ENCODE data around the gene STK32B.
"Not testable (repeated sequence)": the region's sequence is repeated elsewhere in the genome, so short reads cannot be mapped to it uniquely, and the experiment has no call there.

STK32B gene

DNA sequence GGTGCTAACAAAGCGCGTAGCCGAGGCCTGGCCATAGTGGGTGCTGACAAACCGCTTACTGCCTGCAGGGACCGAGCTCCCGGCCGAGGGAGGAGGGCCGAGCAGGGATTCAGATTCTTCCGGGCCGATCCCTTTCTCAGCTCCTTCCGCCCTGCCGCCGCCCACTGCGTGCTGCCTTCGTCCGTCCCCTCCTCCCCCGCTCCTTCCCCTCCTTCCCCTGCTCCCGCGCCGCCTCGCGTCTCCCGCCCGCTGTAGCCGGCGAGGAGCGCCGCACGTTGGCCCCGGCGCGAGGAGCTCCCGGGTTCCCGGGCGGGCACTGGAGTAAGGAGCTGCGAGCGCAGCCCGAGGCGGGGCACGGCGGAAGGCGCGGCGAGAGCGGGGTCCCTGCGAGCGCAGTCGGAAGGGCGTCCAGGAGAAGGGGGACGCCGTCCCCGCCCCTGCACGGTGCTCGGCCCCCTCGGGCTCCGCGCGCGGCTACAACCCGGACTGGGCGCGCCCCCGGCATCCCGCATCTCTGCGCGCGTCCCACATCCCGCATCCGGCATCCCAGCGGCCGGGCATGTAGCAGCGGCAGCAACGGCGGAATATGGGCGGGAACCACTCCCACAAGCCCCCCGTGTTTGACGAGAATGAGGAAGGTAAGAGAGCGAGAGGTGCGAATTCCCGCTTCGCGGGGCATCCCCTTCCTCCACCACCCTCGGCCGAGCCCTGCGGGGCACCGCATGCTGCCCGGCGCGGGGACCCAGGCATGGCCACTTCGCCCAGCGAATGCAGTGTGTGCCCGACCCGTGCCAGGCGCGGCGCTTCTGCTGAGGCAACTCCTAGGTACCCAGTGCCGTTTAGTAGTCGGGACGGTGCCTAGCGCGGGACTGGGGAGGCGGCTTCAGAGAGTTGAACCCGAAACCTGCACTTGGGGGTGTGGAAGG lies at the start of gene STK32B:
Gene STK32B, plus strand, starts transcription at position 203 of the 926 bp plus-strand sequence.
- DNase-seq (ENCODE audit: low read depth in 2 of 2), result no peak

DNA sequence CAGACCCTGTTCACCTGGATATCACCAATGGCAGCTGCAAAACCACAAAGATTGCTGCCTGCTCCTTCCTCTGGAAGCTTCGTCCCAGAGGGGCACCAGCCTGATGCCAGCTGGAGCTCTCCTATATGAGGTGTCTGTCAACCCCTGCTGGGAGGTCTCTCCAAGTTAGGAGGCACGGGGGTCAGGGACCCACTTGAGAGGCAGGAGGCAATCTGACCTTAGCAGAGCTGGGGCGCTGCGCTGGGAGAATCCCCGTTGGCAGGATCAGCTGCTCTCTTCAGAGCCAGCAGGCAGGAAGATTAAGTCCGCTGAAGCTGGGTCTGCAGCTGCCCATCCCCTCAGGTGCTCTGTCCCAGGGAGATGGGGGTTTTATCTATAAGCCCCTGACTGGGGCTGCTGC lies 49.6 kb upstream of the STK32B start:
- DNase-seq (ENCODE audit: low read depth in 2 of 2), result not testable (repeated sequence)

DNA sequence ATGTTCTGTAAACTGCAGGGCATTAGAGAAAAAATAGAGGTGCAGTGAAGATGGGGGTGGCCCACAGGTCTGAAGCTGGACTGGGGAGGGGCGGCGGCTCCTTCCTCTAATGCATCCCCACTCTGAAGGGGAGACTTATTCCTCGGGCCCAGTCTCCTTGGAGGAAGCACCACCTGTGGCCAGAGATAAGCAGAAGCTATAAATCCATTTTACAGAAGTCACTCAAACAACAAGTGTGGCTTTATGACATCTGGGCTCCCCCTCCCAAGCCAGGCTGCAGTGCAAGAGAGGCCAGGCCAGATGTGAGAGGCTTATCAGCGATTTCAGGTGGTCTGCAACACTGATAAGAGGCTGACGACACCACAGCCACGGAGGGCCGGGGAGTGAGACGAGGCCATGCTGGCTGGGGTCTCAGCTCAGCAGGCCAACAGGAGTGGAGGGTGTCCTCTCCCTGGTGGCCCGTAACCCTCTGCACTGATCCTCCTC lies 47.9 kb upstream of the STK32B start:
- no peak for DNase-seq (ENCODE audit: low read depth in 2 of 2)

DNA sequence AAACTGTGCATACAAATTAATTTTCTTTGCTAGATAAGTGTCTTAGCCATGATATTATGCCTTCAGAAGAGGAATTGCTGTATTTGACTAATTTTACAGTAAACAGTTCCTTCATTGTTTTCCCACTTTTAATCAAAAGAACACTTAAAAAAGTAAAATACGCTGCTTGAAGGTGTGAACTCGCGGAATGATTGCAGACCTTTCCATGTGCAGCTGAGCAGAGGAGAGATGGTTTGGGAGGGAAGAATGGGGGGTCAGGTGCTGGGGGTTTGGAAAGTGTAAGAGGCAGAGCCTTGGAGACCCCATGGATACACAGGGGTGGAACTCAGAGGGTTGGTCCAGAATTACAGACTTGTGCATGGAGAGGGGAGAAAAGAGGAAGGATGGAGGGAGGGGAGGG lies 47.4 kb upstream of the STK32B start:
- no peak for DNase-seq (ENCODE audit: low read depth in 2 of 2)

DNA sequence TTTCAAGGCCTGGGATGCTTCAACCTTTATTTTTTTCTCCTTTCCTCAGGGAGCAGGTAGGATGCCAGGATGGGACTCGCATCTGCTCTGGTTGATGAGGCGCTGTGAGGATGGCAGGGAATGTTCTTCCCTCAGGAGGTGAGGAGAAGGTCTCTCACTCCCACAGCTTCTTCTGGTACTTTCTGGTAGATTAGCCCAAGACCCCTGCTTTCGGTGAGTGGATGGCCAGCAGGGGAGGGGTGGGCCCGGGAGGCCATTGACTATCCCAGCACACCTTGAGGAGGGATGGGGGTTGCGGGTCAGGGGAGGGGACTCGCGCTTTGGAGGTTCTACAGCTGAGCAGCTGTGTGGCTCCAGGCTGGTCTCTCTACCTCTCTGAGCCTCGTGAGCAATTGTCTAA lies 46.8 kb upstream of the STK32B start:
- DNase-seq (ENCODE audit: low read depth in 2 of 2), result no peak

DNA sequence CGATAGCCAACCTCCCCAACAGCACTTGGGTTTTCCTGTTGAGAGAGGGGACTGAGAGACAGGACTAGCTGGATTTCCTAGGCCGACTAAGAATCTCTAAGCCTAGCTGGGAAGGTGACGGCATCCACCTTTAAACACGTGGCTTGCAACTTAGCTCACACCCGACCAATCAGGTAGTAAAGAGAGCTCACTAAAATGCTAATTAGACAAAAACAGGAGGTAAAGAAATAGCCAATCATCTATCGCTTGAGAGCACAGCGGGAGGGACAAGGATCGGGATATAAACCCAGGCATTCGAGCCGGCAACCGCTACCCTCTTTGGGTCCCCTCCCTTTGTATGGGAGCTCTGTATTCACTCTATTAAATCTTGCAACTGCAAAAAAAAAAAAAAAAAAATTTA lies 44.3 kb upstream of the STK32B start:
- not testable (repeated sequence) for DNase-seq (ENCODE audit: low read depth in 2 of 2)

DNA sequence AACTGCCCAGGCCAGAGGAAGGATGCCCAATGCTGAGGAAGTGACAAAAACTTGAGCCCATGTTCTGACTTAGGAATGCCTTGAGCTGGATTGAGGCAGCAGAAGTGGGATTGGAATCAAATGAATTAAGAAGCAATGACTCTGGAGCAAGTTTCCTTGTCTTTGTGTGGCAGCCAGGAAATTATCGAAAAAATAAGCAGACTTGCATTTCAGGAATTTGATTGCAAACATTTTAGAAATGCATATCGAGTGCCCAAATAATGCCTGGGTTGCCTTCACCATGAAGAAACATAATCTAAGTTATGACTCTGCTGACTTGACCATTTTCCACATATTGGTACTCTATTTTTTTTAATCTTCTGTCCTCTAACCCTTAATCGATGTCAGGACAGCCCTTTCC lies 41.5 kb upstream of the STK32B start:
- DNase-seq (ENCODE audit: low read depth in 2 of 2), result no peak

DNA sequence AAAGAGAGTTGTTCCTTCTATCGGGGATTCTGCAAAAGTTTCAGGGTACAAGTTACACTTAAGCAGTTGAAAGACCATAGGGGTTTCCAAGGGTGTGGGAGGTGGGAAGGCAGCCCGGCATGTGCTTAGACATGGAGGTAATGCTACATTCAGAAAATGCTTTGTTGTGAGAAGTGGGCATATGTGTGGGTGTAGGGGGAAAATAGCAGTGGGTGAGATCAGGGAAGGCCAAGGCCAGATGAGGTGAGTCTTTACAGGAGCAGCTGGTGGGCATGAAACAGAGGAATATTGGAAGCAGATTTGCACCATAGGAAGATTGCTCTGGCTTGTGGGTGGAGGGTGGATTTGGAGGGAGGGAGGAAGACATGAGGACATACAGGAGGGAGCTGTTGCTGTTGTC lies 40.3 kb upstream of the STK32B start:
- DNase-seq (ENCODE audit: low read depth in 2 of 2), result no peak

DNA sequence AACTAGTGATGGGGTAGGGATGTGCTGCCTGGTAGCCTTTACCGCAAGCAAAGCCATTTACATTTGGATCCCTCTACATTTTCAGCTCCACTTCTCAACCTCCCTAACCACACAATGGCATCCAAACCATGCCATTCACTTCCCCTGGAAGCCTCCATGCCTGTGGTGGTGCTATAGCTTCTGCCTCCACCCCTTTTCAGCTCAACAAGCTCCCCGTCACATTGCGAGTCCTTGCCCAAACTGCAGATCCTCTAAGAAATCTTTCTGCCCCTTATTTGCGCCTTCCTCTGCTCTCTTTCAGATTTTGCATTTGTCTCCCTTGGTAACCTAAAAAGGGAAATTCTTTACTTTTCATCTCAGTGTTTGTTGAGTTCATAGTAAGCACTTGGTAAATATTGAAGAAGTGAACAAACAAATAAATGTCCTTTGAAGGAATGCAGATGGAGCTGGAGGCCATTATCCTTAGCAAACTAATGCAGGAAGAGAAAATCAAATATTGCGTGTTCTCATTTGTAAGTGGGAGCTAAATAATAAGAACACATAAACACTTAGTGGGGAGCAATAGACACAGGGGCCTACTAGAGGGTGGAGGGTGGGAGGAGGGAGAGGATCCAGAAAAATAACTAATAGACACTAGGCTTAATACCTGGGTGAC lies 38.9 kb upstream of the STK32B start:
- DNase-seq (ENCODE audit: low read depth in 2 of 2), result no peak

DNA sequence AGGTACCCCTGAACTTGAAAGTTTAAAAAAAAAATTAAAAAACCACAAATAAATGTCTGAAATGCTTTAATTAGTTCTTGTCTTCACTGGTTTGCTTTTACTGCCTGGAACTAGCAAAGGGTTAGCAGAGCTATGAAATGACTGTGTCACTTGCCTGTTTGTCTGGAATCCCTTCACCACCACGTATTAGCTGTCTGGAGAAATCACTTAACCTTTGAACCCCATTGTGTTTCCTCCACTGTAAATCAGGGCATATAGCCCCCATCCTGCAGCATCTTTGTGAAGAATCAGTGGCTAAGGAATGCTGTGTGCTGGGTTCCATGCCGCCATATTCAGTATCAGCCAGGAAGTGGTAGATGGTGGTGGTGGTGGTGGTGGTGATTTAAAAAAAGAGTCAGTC lies 38.3 kb upstream of the STK32B start:
- no peak for DNase-seq (ENCODE audit: low read depth in 2 of 2)

DNA sequence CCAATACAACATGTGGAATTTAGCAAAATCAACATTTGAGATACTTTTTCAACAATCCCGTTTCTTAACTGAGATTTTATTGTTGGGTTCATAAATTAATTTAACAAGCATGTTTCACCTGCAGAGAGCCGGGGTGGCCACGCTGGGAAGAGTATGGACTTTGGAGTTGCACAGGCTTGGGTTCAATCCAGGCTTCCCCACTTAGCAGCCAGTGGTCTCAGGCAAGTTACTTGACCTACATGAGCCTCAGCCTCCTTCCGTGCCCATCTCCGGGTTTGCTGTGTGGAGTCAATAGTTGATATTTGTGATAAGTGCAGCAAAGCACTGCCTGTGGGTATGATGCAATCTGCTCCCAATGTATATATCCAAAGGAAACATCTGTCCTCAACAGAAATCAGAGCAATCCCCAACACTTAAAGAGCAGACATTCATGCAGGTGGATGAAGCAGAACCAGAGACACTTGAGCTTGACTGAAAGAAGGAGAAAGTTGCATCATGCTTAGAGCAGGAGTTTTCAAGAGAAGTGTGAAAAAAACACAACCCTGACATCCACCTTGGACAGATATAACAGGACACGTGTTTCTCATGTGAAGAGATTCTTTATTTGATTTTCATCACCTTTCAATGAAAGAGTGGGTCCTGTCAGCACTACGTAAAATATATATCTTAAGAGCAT lies 37.1 kb upstream of the STK32B start:
- no peak for DNase-seq (ENCODE audit: low read depth in 2 of 2)

DNA sequence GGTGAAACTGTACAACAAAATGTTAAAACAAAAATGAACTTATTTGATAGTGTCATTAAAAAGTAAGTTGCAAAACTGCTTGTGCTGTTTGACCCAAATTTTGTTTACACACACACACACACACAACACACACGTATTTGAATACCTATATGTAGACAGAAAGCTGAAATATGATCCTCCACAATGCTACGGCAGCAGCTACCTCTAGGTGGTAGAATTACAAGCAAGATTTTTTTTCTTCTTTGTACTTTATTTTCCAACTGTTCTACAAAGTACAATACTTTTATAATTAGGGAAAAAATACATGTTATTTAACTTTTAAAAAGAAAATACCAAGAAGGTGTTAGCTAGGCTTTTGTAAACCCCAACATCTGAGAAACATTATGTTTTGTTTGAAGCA lies 33.2 kb upstream of the STK32B start:
- no peak for DNase-seq (ENCODE audit: low read depth in 2 of 2)

DNA sequence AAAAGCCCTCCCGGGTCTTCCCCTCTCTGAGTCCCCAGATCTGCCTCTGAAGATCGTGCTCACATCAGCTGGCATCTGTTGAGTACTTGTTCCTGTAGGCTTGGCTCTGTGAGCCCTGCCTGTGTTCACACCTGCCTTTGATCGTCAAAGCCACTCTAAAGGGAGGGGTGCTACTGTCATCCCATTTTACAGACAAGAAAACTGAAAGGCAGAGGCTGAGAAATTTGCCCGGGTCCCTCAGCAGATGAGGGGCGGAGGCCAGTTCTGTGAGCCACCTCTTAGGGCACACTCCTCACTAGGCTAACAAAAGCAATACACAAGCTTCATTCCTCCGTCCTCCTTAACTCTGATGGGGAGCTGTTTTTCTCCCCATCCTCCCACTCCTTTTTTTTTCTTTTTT lies 32.7 kb upstream of the STK32B start:
- no peak for DNase-seq (ENCODE audit: low read depth in 2 of 2)

DNA sequence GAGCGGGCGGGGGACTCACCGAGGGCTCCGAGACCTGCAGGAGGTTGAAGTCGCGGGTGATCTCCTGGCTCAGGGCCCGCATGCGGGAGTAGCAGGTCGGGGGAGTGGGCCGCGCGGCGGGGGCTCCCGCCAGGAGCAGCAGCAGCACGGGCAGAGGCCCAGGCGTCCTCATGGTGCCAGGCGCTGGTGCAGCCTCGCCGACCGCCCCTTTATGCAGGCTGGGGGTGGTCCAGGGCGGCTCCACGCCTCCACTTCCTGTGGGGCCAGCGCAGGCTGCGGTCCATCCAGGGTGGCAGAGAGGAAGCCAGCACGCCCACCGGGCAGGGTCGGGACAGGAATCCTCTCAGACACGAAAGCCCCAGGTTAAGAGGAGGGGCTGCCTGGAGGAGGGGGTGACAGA lies 32.0 kb upstream of the STK32B start, which contains the start of gene CYTL1:
Gene CYTL1, minus strand, starts transcription at position 185 of the 400 bp plus-strand sequence. Its CDS starts 13 bp downstream, at position 172.
- DNase-seq (ENCODE audit: low read depth in 2 of 2), result no peak

DNA sequence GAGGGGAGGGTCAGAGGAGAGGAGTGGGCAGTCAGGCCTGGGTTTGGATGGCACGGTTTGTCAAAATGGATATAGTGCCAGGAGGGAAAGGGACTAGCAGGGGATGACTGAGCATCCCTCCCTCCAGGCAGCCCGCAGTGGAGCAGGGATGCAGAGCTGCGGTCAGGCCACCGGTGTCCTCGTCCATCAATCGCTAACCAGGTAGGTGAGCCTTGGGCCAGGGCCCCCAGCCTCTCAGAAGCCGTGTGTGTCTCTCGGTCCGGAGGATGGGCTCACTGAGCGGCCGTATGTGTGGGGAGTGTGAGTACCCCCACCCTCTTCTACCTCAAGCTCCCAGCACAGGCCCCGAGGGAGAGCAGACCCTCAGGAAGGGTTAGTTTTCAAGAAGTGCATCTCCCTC lies 31.5 kb upstream of the STK32B start:
- DNase-seq (ENCODE audit: low read depth in 2 of 2), result no peak

DNA sequence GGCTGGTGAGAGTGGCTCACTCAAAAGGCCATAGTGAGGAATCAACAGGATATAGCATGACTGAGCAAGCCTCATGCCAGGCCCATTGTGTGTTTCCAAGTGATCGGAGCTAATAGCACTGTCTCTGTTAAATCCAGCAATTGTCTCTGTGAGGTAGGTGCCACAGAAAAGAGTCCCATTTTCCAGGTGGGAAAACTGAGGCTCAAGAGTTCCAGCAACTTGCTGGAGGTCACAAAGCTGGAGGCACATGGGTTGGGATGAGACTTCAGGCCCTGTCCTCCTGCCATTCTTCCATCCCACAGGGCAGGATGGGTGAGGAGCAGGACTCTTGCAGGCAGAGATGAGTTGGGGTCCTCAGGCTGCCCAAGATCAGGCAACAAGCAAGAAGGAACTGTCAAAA lies 30.9 kb upstream of the STK32B start:
- DNase-seq (ENCODE audit: low read depth in 2 of 2), result no peak

DNA sequence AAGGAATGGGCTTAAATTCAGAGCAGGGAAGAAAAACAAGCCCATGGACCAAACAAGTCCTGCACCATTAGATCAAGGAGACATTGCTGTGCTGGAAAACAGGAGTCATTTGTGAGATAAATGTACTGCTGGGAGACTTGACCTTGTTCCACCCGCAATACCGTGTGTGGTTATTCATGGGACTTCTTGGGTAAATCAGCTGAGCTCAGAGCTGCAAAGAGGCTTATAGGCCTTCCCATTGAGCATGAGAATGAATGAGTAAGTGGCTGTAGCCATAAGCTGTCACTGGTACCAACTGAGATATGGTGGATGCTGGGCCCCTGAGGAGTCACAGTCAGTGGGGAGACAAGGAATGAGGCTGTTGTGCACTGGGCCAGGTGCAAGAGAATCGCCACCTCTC lies 29.7 kb upstream of the STK32B start:
- no peak for DNase-seq (ENCODE audit: low read depth in 2 of 2)

DNA sequence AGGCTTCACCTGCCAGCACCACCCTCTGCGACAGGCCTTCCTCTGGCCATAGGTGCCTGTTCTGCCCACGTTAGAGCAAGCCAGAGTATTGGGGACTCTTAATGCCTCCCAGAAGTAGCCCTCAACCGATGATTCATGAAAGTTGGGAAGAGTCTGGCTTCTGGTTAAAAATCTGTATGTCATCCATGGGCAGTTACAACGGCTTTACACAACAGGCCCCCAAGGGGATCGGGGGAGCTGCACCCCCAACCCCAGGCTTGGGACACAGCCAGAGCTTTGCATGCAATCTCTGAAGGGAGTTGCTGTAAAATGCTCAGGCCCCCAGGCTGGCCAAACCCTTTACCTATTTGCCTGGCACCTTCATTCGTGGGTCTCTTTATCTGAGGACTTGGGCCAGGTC lies 26.6 kb upstream of the STK32B start:
- DNase-seq (ENCODE audit: low read depth in 2 of 2), result no peak

DNA sequence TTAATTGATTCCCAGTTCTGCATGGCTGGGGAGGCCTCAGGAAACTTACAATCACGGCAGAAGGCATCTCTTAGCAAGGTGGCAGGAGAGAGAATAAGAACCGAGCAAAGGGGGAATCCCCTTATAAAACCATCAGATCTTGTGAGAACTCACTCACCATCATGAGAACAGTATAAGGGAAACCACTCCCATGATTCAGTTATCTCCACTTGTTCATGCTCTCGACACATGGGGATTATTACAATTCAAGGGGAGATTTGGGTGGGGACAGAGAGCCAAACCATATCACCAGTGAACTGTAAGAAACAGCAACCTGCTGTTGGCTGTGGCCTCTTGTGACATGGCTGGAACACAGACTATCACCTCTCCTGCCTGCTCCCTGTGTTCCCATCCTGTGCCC lies 24.9 kb upstream of the STK32B start:
- no peak for DNase-seq (ENCODE audit: low read depth in 2 of 2)

DNA sequence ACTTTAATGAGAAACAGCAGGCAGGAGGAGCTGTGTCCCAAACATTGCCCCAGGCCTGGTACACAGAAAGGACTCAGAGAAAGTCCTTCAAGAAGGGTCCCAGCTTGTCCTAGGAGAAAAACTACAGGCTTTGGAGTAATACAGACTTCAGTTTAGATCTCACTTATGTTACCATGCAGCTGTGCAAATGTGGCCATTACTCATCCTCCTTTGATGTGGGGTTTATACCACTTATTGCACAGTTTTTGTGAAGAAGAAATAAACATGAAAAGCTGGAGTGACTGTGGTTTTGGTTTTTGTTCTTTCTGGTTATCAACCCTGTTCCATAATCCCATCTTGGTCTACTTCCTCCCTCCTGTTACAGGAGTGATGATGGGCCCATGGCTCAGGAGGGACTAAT lies 23.9 kb upstream of the STK32B start:
- no peak for DNase-seq (ENCODE audit: low read depth in 2 of 2)

DNA sequence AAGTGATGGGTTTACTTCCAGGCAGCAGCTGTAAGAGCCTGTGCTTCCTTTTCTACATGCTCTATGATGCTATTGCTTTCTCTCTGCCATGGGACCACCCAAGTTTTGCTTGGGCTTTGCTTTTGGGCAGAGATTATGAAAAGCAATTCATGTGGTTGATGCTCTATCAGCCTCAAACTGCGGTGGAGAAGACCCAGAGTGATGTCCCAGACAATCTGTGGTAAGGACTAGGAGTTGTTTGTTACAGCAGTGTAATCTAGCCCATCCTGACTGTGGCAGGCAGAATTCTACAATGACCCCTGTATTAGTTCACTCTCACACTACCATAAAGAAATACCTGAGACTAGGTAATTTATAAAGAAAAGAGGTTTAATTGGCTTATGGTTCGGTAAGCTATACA lies 22.8 kb upstream of the STK32B start:
- DNase-seq (ENCODE audit: low read depth in 2 of 2), result no peak

DNA sequence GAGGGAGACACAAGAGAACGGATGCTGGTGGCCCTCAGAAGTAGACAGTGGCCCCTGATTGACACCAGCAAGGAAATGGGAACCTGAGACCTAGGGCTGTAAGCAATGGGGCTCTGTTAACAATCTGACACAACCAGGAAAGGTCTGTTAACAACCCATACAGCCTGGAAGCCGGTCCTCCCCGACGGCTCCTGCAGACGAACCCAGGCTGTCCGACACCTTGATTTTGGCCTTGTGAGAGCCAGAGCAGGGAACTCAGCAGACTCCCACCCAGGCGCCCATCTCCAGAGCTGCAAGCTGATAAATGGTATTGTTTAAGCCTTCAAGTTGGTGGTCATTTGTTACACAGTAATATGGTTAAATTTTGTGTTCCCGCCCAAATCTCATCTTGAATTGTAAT lies 21.8 kb upstream of the STK32B start:
- no peak for DNase-seq (ENCODE audit: low read depth in 2 of 2)

DNA sequence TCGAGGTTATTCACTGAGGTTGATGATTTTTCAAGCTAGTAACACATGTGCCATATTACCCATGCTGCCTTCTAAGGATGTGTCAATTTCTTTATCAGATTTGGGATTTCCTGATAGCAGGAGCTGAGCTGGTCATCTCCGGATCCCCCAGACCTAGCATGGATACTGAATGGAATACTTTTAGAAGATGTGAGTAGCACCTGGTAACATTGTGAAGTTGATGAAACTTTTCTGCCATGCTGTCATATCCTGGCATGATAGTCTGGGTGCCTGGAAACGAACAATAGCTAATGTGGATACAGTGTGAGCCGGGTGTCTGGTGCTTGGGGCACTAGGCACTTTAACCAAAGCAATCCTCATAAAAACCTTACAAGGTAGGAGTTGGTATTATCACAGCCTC lies 21.1 kb upstream of the STK32B start:
- no peak for DNase-seq (ENCODE audit: low read depth in 2 of 2)
